Keratinocyte (primary cell): ENCODE measurements around the gene ANKS1A.

ENCODE experiments used
- EZH2 ChIP-seq: IDR thresholded peaks from one replicate; pipeline ENCODE4 v1.6.1; 2012; ENCODE audit warnings: inconsistent platforms, mild to moderate bottlenecking, low read length, moderate library complexity
- TF ChIP-seq, protein P1 (sequence below), 3 experiments: IDR thresholded peaks in 1 of 3; conservative IDR thresholded peaks in 1 of 3; optimal IDR thresholded peaks in 1 of 3; 2 replicates in 2 of 3; 3 replicates in 1 of 3; pipeline versions ENCODE3 to v1.5.1; 2011; ENCODE audit warnings: low read length in 3 of 3, mild to moderate bottlenecking in 3 of 3, moderate library complexity in 2 of 3, control low read depth in 1 of 3, inconsistent platforms in 1 of 3; ENCODE audit not compliant: insufficient read depth in 2 of 3; ENCODE audit errors: extremely low read depth in 1 of 3

DNA sequence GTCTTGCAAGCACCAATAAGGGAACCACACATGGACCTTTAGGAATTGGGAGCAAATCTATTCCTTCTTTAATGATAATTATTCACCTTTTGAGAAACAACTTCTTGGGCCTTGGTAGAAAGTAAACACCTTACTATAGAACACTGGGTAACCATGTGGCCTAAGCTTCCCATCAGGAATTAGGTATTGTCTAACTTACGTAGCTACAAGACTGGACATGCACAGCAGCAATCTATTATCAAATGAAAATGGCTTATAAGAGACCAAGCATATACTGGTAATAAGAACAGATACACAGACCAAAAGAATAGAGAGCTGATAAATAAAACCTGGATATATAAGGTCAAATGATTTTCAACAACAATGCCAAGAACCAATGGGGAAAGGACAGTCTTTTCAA lies 235.3 kb downstream of the ANKS1A start:
- no peak for TF ChIP-seq EZH2
- TF ChIP-seq, protein P1, sequence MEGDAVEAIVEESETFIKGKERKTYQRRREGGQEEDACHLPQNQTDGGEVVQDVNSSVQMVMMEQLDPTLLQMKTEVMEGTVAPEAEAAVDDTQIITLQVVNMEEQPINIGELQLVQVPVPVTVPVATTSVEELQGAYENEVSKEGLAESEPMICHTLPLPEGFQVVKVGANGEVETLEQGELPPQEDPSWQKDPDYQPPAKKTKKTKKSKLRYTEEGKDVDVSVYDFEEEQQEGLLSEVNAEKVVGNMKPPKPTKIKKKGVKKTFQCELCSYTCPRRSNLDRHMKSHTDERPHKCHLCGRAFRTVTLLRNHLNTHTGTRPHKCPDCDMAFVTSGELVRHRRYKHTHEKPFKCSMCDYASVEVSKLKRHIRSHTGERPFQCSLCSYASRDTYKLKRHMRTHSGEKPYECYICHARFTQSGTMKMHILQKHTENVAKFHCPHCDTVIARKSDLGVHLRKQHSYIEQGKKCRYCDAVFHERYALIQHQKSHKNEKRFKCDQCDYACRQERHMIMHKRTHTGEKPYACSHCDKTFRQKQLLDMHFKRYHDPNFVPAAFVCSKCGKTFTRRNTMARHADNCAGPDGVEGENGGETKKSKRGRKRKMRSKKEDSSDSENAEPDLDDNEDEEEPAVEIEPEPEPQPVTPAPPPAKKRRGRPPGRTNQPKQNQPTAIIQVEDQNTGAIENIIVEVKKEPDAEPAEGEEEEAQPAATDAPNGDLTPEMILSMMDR (optimal IDR thresholded peaks at IDR 0.05 in 1 of 3, IDR thresholded peaks at IDR 0.05 in 1 of 3, conservative IDR thresholded peaks at IDR 0.05 in 1 of 3; ENCODE audit: extremely low read depth in 1 of 3, insufficient read depth in 2 of 3, low read length in 3 of 3), result no peak
